Loucy (cell line): Measurements from ENCODE around the gene PSMD11.

Experiments
- EZH2phosphoT487 ChIP-seq: fragments of 200-600 bp; IDR thresholded peaks from 2 replicates; pipeline ENCODE4 v1.6.1; 2018; ENCODE audit warnings: antibody characterized with exemption, mild to moderate bottlenecking, moderate library complexity, borderline replicate concordance
- TF ChIP-seq, protein P1 (sequence below): fragments of 200-600 bp; sonication (generic); conservative IDR thresholded peaks from 2 replicates; pipeline ENCODE4 v1.5.1; 2014; ENCODE audit warnings: mild to moderate bottlenecking, antibody characterized with exemption, low read length

DNA sequence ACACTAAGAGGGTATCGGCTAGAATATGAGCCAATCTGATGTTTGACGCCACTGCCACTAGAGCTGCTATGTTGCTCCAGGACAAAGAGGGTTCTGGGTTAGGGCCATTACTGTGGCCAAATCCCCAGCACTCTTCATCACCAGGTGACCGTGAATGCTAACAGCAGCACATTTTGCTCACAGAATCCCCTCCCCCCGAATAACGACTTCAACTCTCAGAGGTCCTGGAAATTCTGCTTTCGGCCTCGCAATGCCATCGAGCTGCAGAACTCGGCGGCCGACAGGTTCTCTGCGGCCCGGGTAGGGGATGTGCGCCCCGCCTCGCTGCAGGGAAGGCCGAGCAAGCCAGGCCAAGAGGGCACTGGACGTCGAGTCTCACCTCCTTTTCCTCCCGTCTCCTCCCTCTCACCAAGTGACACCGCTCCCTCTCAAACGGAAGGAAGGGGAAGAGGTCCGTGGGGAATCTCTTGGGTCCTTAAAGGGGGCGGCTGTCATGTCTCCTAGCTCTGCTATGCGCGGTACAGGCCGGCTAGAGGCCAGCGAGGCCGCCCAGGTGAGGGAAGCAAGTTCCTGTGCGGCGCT, 74.4 kb downstream of the PSMD11 start:
- TF ChIP-seq, protein P1, sequence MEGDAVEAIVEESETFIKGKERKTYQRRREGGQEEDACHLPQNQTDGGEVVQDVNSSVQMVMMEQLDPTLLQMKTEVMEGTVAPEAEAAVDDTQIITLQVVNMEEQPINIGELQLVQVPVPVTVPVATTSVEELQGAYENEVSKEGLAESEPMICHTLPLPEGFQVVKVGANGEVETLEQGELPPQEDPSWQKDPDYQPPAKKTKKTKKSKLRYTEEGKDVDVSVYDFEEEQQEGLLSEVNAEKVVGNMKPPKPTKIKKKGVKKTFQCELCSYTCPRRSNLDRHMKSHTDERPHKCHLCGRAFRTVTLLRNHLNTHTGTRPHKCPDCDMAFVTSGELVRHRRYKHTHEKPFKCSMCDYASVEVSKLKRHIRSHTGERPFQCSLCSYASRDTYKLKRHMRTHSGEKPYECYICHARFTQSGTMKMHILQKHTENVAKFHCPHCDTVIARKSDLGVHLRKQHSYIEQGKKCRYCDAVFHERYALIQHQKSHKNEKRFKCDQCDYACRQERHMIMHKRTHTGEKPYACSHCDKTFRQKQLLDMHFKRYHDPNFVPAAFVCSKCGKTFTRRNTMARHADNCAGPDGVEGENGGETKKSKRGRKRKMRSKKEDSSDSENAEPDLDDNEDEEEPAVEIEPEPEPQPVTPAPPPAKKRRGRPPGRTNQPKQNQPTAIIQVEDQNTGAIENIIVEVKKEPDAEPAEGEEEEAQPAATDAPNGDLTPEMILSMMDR = no peak
- no peak for TF ChIP-seq EZH2phosphoT487
